Stimulated activated CD4-positive, alpha-beta T cell treated with anti-CD3 and anti-CD28 coated beads, Interleukin-4, amount 100 ng/mL, for 48 hours (primary cell): ENCODE measurements around the gene CAPN1.
"Not testable (repeated sequence)": the region's sequence is repeated elsewhere in the genome, so short reads cannot be mapped to it uniquely, and the experiment has no call there.

Source experiments
- DNase-seq, 2 donors: peaks; one replicate each; pipeline ENCODE4 v3.0.0-alpha.2; 2020; ENCODE audit warnings: low read depth in 2 of 2

The CAPN1 gene

DNA sequence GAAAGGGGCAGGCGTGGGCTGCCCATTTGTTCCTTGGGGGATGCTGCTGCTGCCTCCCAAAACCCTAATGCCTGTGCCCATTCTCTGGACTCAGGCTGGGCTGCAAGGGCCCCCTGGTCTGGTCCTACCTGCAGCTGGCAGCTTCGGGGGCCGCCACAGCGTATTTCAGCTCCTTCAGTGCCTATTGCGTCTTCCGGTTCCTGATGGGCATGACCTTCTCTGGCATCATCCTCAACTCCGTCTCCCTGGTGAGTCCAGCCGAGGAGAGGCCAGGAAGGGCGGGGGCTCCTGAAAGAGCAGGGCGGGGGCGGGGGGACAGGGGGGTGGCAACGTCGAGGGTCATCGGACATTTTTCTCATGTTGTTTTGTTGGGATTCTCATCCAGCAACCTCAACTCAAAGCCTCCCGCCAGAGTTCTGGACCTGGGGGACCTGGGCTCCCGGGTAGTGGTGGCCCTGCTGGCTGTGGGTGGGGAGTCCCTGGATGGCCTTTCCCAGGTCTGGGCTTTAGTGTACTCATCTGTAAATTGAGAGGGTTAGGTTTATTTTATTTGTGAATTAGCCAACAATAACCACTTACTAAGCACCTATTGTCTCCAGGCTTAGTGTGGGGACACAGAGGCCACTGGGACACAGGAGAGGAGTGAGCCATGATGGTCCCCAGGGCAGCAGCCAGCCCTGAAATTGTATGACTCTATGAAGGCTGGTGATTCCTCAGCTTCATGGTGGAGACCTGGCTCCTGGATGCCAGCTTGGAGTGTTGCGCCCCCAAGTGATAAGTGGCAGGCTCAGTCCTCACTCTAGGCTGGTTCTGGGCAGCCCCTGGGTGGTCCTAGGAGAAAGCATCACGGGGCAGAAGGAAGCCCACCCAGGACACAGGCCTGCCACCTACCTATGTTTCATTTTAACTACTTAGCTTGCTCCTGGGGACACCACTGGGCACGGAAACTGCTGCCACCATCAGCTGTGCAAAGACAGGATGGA is 36.0 kb downstream of the CAPN1 start:
- DNase-seq, result no peak

- no peak for DNase-seq
Observed at GRCh38 chr11:65218446-65218845, 36.7 kb downstream of the CAPN1 start.

- no peak for DNase-seq
Observed at GRCh38 chr11:65219930-65220213, 38.1 kb downstream of the CAPN1 start.

- DNase-seq, result no peak
Observed at GRCh38 chr11:65221026-65221425, 39.3 kb downstream of the CAPN1 start.

GRCh38 chr11:65223011-65223410 is 41.3 kb downstream of the CAPN1 start:
- no peak for DNase-seq

DNA sequence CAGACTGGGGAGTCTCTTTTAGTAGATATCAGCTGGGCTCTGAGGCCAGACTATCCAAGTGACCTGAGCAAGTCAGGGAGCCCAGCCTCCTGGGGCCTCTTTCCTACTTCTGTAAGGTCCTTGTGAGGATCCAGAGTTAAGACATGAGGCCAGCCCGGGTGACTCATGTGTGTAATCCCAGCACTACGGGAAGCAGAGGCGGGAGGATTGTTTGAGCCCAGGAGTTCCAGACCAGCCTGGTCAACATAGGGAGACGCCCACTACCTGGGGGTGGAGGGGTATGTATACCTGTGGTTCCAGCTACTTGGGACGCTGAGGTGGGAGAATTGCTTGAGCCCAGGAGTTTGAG is 43.2 kb downstream of the CAPN1 start:
- no peak for DNase-seq

GRCh38 chr11:65225279-65226102 is 43.8 kb downstream of the CAPN1 start:
- DNase-seq, result peak in 1 of 2 donors; percentile 54

GRCh38 chr11:65226103-65226442 is 44.3 kb downstream of the CAPN1 start:
- DNase-seq, result no peak

DNA sequence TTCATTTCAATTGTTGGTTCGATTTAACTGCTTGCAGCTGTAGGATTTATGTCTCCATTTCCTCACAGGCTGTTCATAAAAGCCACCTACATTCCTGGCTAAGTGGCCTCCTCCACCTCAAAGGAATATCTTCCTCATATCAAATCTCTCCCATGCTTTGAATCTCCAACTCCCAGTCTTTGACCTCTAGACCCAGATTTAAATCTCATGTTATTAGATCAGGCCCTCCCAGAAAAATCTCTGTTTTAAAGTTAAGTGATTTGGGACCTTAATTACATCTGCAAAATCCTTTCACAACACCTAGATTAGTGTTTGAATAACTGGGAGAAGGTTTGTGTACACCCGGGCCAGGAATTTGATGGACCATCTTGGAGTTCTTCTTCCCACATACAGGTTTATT is 46.2 kb downstream of the CAPN1 start:
- DNase-seq, result no peak

GRCh38 chr11:65236194-65237059 is 54.7 kb downstream of the CAPN1 start:
- DNase-seq, result no peak

- not testable (repeated sequence) for DNase-seq
Observed at GRCh38 chr11:65238302-65238701, 56.6 kb downstream of the CAPN1 start.

DNA sequence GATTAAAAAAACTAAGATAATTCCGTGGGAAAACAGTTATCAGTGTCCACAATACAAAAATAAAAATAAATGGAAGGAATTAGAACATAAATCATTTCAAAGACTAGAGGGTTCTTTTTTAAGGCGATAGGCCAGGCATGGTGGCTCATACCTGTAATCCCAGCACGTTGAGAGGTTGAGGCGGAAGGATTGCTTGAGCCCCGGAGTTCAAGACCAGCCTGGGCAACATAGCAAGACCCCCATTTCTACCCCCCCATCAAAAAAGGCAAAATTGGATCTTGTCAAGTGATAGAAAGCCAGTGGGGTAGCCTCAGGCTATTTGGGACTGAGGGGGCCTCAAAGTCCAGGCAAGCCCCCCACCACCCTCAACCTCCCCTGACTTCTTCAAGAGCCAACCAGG is 59.4 kb downstream of the CAPN1 start:
- no peak for DNase-seq

- no peak for DNase-seq
Observed at GRCh38 chr11:65241692-65242091, 60.0 kb downstream of the CAPN1 start.

DNA sequence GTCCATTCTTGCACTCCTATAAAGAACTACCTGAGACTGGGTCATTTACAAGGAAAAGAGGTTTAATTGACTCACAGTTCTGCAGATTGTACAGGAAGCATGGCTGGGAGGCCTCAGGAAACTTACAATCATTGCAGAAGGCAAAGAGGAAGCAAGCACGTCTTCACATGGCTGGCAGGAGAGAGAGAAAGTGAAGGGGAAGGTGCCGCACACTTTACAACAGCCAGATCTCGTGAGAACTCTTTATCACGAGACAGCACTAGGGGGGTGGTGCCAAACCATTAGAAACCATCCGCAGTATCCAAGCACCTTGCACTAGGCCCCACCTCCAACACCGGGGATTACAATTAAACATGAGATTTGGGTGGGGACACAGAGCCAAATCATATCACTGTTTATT is 60.7 kb downstream of the CAPN1 start:
- DNase-seq, result no peak

- DNase-seq, result no peak
Observed at GRCh38 chr11:65243797-65244196, 62.1 kb downstream of the CAPN1 start.

DNA sequence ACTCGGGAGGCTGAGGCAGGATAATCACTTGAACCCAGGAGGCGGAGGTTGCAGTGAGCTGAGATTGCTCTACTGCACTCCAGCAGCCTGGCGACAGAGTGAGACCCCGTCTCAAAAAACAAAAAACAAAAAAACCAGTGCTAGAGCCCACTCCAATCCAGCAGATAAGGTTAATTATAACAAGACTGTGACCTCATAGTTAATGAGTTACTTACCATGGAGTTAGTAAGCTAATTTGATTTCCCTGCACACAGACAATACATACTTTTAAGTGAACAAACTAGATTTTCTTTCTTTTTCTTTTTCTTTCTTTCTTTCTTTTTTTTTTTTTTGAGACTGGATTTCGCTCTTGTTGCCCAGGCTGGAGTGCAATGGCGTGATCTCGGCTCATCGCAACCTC is 63.3 kb downstream of the CAPN1 start:
- DNase-seq, result not testable (repeated sequence)

GRCh38 chr11:65246506-65246905 is 64.8 kb downstream of the CAPN1 start:
- no peak for DNase-seq

GRCh38 chr11:65248184-65248710 is 66.5 kb downstream of the CAPN1 start:
- DNase-seq, result not testable (repeated sequence)

- DNase-seq, result no peak
Observed at GRCh38 chr11:65251476-65251875, 69.7 kb downstream of the CAPN1 start.

GRCh38 chr11:65254724-65255123 is 73.0 kb downstream of the CAPN1 start:
- DNase-seq, result no peak

GRCh38 chr11:65258988-65259387 is 77.3 kb downstream of the CAPN1 start:
- no peak for DNase-seq

- DNase-seq, result no peak
Observed at GRCh38 chr11:65260302-65260701, 78.6 kb downstream of the CAPN1 start.
